Measurements from ENCODE around the gene HSPB1.
A peak's percentile ranks its signal among the peaks of the same experiment; 100 is the strongest.
"Not testable (repeated sequence)": the region's sequence is repeated elsewhere in the genome, so short reads cannot be mapped to it uniquely, and the experiment has no call there.

Gene HSPB1

GRCh38 chr7:76302347-76303201 is at the start of gene HSPB1:
HSPB1 (plus strand) TSS chr7:76302673; CDS start chr7:76302713, 40 bp downstream.
- DNase-seq (ENCODE audit: low spot score) = peak; percentile 68

GRCh38 chr7:76254781-76255180 is 47.7 kb upstream of the HSPB1 start:
- DNase-seq (ENCODE audit: low spot score) = no peak

DNA sequence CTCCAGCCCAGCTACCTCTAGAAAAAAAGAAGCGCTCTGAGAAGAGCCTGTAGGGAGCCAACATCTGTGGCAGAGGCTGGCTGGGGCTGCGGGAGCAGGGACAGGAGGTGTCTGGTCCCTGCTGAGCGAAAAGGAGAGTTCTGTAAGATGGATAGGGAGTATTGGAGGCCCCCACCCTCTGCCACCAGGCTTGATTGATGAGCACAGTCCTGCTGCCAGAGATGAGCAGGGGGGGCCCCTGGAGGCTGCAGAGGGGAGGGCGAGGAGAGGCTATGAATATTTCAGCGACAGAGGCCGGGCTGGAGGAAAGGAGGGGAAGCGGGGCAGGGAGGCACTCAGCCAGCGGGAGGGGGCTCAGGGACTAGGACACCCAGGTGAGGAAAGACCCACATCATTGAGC is 44.5 kb upstream of the HSPB1 start:
- no peak for DNase-seq (ENCODE audit: low spot score)

DNA sequence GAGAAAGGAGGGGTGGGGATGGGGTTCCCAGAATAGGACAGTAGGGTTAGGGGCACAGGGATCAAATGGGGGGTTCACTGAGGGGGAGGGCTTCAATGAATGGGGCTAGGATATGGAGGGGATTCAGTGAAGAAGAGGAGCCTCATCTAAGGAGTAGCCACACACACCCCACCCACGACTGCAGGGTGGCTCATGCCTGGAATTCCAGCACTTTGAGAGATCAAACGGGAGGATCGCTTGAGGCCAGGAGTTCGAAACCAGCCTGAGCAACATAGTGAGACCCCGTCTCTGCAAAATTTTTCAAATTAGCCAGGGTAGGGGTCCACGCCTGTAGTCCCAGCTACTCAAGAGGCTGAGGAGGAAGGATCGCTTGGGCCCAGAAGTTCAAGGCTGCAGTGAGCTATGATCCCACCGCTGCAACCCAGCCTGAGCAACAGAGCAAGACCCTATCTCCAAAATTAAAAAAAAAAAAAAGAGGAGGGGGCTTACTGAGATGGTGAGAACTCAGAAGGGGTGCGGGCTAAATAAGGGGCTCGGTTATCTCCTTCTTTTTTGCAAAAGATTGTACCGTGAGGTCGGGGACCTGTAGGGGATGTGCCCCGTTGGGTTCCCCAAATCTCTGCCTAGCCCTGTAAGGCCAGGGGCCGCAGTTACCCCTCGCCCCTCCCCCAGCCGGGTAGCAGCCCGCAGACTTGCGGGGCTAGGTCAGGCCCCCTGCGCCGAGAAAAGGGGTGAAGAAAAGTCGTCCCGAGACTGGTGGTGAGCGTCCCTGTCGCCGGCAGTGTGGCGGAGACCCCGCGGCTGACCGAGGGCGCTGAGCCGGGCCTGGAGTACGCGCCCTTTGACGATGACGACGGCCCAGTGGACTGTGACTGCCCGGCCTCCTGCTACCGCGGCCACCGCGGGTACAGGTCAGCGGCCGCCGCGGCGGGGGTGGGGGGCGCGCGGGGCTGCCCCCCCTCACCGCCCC is 43.1 kb upstream of the HSPB1 start:
- no peak for DNase-seq (ENCODE audit: low spot score)

DNA sequence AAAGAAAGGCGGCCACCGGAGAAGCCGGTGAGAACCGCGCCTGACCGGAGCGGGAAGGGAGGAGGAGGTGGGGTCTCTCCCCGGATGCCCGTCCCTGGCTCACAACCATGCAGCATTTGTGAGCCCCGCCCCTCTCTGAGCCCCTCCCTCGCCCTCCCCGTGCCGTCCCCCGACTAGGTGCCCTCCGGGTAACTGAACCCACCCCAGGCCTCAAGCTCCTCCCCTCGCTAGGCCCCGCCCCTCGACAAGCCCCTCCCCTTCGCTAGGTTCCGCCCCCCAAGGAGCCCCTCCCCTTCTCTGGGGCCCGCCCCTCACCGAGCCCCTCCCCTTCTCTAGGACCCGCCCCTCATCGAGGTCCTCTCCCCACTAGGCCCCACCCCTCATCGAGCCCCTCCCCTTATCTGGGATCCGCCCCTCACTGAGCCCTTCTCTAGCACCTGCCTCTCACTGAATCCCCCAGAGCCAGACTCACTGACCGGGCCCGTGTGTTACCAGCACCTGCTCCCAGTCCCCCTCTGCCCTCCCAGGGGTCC is 42.2 kb upstream of the HSPB1 start:
- DNase-seq (ENCODE audit: low spot score) = peak; percentile 43

- no peak for DNase-seq (ENCODE audit: low spot score)
Observed at GRCh38 chr7:76261329-76261728, 41.1 kb upstream of the HSPB1 start.

DNA sequence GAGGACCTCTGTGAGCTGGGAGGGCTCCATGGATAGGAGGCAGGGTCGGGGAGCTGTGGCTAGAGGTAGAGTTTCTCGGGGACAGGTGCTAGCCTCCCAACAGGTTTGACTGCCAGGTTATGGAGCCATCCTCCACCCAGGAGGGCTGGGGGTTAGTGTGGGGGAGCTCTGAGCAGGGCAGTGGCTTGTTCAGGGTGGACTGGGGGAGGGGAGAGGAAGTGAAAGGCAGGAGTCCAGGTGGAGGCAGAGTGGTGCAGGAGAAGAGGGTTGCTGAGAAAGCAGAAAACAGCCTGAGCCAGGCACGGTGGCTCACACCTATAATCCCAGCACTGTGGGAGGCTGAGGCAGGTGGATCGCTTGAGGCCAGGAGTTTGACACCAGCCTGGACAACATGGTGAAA is 40.5 kb upstream of the HSPB1 start:
- DNase-seq (ENCODE audit: low spot score) = no peak

- peak; percentile 37 for DNase-seq (ENCODE audit: low spot score)
Observed at GRCh38 chr7:76262683-76263402, 39.6 kb upstream of the HSPB1 start.

DNA sequence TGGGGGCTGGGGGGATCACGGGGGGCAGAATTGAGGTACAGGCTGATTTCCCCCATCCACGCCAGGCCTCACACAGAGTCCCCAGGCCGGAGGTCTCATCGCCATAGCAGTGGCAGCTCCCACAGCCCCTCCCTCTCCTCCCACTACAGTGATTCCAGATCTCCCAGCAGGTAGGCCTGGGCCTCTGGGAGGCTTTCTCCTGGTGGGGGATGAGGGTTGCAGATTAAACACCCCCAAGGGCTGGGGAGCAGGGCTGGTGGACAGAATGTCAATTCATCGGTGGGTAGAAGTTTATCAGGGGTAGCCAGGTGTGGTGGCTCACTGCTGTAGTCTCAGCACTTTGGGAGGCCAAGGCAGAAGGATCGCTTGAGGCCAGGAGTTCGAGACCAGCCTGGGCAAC is 37.2 kb upstream of the HSPB1 start:
- no peak for DNase-seq (ENCODE audit: low spot score)

DNA sequence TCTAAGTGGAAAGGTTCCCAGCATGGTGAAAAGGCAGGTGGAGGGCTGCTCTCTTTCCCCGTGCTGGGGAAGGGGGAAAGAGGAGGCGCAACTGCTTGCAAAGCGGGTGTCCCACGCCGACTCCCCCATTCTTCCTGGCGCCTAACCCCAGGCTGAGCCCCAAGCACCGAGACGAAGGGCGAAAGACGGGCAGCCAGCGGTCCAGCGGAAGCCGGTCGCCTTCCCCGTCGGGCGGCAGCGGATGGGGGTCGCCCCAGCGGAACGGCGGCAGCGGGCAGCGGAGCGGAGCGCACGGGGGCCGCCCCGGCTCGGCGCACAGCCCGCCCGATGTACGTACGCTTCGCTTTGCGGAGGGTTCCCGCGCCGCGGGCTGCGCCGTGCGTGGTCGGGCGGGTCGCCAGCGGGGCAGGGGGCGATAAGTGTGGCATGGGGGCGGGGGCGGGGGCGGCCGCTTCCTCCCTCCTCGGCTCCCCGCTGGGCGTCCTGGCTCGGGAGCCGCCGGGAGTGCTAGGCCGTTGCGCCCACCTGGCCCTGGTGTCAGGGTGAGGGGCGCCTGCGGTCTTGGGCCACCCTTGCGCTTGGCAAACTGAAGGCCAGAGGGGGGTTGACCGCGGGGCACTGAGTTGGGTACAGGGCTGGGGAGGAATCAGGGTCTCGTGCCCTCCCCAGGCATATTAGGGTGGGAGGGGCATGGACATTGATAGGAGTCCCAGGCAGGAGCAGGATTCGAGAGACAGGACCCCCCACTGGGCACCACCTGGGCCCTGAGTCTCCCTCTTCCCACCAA is 35.2 kb upstream of the HSPB1 start:
- no peak for DNase-seq (ENCODE audit: low spot score)

GRCh38 chr7:76267894-76268183 is 34.6 kb upstream of the HSPB1 start:
- no peak for DNase-seq (ENCODE audit: low spot score)

- DNase-seq (ENCODE audit: low spot score) = no peak
Observed at GRCh38 chr7:76268376-76268775, 34.1 kb upstream of the HSPB1 start.

GRCh38 chr7:76269895-76270294 is 32.6 kb upstream of the HSPB1 start:
- no peak for DNase-seq (ENCODE audit: low spot score)

- not testable (repeated sequence) for DNase-seq (ENCODE audit: low spot score)
Observed at GRCh38 chr7:76271384-76271783, 31.1 kb upstream of the HSPB1 start.

GRCh38 chr7:76272142-76272541 is 30.3 kb upstream of the HSPB1 start:
- DNase-seq (ENCODE audit: low spot score) = no peak

- no peak for DNase-seq (ENCODE audit: low spot score)
Observed at GRCh38 chr7:76272851-76273497, 29.5 kb upstream of the HSPB1 start.

GRCh38 chr7:76273503-76273902 is 29.0 kb upstream of the HSPB1 start:
- DNase-seq (ENCODE audit: low spot score) = no peak

DNA sequence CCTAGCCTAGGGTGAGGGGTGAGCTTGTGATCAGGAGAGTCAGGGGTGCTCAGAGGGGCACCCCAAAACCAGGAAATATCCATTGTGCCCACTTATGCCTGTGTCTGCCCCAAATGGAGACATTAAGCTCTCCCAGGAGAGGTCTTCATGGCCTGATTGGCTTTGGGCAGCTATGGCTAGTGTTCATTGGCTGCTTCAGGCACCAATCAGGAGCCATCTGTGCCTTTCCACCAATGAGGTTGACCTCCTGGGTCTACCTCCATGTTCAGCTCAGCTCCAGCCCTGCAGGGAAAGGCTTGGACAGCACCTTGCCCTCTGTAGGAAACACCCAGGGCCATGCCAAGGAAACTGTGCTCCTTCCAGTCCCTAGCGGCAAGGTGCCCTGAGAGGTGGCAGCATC is 23.9 kb upstream of the HSPB1 start:
- no peak for DNase-seq (ENCODE audit: low spot score)

DNA sequence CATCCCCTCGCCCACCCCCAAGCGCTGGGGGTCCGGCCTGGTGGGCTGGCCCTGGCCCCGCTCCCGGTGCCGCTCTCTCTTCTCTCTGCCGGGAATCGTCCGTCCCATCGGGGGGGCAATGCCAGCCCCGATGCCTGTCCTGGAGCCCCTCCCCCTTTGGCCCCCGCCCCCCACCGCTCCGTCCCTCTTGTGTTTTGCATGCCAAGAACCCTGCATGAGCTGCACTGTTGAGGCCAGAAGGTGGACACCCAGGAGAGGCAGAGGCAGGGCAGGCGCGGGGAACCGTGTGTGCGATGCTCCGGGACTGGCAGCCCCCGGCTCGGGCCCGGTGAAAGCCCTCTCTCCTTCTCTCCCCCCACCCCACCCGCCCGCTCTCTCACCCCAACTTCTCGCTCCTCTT is 22.1 kb upstream of the HSPB1 start:
- DNase-seq (ENCODE audit: low spot score) = no peak

DNA sequence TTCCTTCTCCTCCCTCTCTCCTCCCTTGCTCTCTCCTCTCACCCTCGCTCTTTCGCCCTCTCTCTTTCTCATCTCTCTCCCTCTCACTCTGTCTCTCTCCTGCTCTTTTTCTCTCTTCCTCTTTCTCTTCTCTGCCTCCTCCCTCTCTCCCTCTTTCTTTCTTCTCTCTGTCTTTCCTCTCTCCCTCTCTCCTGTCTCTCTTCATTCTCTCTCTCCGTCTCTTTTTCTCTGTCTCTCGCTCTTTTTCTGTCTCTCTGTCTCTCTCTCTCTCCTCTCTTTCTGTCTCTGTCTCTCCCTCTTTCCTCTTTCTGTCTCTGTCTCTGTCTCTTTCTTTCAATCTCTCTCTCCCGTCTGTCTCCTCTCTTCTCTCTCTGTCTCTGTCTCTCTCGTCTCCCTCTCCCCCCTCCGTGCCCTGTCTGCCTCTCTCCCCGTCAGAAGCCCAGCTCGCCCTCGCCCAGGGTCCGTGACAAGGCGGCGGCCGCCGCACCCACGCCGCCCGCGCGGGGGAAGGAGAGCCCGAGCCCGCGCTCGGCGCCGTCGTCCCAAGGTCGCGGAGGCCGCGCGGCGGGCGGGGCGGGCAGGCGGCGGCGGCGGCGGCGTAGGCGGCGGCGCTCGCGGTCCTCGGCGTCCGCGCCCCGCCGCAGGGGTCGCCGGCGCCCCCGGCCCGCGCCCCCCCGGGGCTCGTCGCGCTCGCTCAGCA is 21.3 kb upstream of the HSPB1 start:
- DNase-seq (ENCODE audit: low spot score) = no peak

All from hematopoietic multipotent progenitor cell treated with erythropoietin and hydrocortisone succinate and interleukin-3 and kit ligand, for 15 days (in vitro differentiated cells).